Measurements from ENCODE around the gene MRPS18B.

DNA sequence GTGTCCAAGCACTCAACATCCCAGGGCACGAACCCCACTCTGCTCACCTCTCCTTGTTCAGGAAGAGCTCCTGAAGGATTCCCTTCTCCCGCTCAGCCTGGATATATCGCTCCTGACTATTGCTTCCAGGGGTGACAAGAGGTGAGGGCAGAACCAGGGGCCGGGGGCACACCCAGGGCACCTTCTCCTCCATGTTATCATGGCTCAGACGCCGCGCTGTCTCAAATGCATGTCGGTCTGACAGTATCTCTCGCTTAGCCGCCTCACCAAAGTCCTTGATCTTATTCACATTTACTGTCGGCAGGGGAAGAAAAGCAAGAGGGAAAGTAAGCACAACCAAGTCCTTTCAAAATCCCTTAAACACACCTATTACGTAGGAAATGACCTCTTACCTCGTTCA, 13.7 kb upstream of the MRPS18B start:
- TF ChIP-seq, protein P1, sequence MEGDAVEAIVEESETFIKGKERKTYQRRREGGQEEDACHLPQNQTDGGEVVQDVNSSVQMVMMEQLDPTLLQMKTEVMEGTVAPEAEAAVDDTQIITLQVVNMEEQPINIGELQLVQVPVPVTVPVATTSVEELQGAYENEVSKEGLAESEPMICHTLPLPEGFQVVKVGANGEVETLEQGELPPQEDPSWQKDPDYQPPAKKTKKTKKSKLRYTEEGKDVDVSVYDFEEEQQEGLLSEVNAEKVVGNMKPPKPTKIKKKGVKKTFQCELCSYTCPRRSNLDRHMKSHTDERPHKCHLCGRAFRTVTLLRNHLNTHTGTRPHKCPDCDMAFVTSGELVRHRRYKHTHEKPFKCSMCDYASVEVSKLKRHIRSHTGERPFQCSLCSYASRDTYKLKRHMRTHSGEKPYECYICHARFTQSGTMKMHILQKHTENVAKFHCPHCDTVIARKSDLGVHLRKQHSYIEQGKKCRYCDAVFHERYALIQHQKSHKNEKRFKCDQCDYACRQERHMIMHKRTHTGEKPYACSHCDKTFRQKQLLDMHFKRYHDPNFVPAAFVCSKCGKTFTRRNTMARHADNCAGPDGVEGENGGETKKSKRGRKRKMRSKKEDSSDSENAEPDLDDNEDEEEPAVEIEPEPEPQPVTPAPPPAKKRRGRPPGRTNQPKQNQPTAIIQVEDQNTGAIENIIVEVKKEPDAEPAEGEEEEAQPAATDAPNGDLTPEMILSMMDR (IDR thresholded peaks at IDR 0.05): no peak
- TF ChIP-seq POLR2AphosphoS5 (IDR thresholded peaks at IDR 0.05; ENCODE audit: low read depth, low read length) (no peak; the same call in 1 of the 2 replicates), SIN3A (IDR thresholded peaks at IDR 0.05; ENCODE audit: borderline replicate concordance, insufficient read depth, low read depth, low read length) (no peak), TCF7L2 (IDR thresholded peaks at IDR 0.05; ENCODE audit: low read depth, low read length) (no peak)
- TF ChIP-seq, protein P2, sequence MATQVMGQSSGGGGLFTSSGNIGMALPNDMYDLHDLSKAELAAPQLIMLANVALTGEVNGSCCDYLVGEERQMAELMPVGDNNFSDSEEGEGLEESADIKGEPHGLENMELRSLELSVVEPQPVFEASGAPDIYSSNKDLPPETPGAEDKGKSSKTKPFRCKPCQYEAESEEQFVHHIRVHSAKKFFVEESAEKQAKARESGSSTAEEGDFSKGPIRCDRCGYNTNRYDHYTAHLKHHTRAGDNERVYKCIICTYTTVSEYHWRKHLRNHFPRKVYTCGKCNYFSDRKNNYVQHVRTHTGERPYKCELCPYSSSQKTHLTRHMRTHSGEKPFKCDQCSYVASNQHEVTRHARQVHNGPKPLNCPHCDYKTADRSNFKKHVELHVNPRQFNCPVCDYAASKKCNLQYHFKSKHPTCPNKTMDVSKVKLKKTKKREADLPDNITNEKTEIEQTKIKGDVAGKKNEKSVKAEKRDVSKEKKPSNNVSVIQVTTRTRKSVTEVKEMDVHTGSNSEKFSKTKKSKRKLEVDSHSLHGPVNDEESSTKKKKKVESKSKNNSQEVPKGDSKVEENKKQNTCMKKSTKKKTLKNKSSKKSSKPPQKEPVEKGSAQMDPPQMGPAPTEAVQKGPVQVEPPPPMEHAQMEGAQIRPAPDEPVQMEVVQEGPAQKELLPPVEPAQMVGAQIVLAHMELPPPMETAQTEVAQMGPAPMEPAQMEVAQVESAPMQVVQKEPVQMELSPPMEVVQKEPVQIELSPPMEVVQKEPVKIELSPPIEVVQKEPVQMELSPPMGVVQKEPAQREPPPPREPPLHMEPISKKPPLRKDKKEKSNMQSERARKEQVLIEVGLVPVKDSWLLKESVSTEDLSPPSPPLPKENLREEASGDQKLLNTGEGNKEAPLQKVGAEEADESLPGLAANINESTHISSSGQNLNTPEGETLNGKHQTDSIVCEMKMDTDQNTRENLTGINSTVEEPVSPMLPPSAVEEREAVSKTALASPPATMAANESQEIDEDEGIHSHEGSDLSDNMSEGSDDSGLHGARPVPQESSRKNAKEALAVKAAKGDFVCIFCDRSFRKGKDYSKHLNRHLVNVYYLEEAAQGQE (IDR thresholded peaks at IDR 0.05; ENCODE audit: insufficient read depth in 1 of 2, low read depth in 2 of 2, low read length in 1 of 2): no peak
